Gastrocnemius medialis (tissue), 4 donors: Measurements from ENCODE around the gene GLDC.

Source experiments
- CTCF ChIP-seq, 5 experiments: fragments of 450-650 bp in 3 of 5; fragments of 200-600 bp in 2 of 5; sonication (generic) in 2 of 5; IDR thresholded peaks in 4 of 5; conservative IDR thresholded peaks in 1 of 5; 1 replicate in 4 of 5; 2 replicates in 1 of 5; pipeline ENCODE4 v1.5.1; 2016 to 2019; ENCODE audit warnings: antibody characterized with exemption in 5 of 5, mild to moderate bottlenecking in 3 of 5, moderate library complexity in 3 of 5
- POLR2A ChIP-seq, 2 donors: fragments of 450-650 bp; IDR thresholded peaks; one replicate each; pipeline ENCODE4 v1.6.1; 2017; ENCODE audit warnings: antibody characterized with exemption in 2 of 2, mild to moderate bottlenecking in 2 of 2, moderate library complexity in 2 of 2

GRCh38 chr9:6545017-6545691 lies 100.4 kb downstream of the GLDC start:
- no peak for TF ChIP-seq CTCF (IDR thresholded peaks at IDR 0.05 in 4 of 5, conservative IDR thresholded peaks at IDR 0.05 in 1 of 5)
- no peak for TF ChIP-seq POLR2A (IDR thresholded peaks at IDR 0.05)
